Parathyroid adenoma (tissue), 2 donors: ENCODE results near the gene TGM2.

ENCODE experiments used
- H2AFZ ChIP-seq: fragments of 300-600 bp; sonication (generic); one replicate; pipeline ENCODE4 v1.7.0; 2017; ENCODE audit warnings: antibody characterized with exemption, mild to moderate bottlenecking
- H3K27ac ChIP-seq: fragments of 300-600 bp; sonication (generic); one replicate; pipeline ENCODE4 v1.7.0; 2017
- H3K27me3 ChIP-seq: fragments of 300-600 bp; sonication (generic); one replicate; pipeline ENCODE4 v1.7.0; 2017; ENCODE audit warnings: low read length; ENCODE audit not compliant: control insufficient read depth, insufficient read depth
- H3K36me3 ChIP-seq: fragments of 300-600 bp; sonication (generic); one replicate; pipeline ENCODE4 v1.7.0; 2017; ENCODE audit warnings: low read length; ENCODE audit not compliant: control insufficient read depth, insufficient read depth
- H3K4me1 ChIP-seq: fragments of 300-600 bp; sonication (generic); one replicate; pipeline ENCODE4 v1.7.0; 2017; ENCODE audit warnings: control low read depth
- H3K4me2 ChIP-seq: fragments of 300-600 bp; sonication (generic); one replicate; pipeline ENCODE4 v1.7.0; 2017; ENCODE audit warnings: low read length
- H3K4me3 ChIP-seq: fragments of 300-600 bp; sonication (generic); one replicate; pipeline ENCODE4 v1.7.0; 2017; ENCODE audit warnings: low read depth, low read length
- H3K79me2 ChIP-seq: fragments of 300-600 bp; sonication (generic); one replicate; pipeline ENCODE4 v1.7.0; 2017; ENCODE audit warnings: control low read depth
- H3K9ac ChIP-seq: fragments of 300-600 bp; sonication (generic); one replicate; pipeline ENCODE4 v1.7.0; 2017; ENCODE audit warnings: mild to moderate bottlenecking
- H3K9me3 ChIP-seq: fragments of 300-600 bp; sonication (generic); one replicate; pipeline ENCODE4 v1.7.0; 2017; ENCODE audit warnings: low read length; ENCODE audit not compliant: control insufficient read depth
- CTCF ChIP-seq: fragments of 300-600 bp; sonication (generic); IDR thresholded peaks from one replicate; pipeline ENCODE4 v1.7.0; 2017; ENCODE audit warnings: antibody characterized with exemption, mild to moderate bottlenecking
- donor health status: primary hyperparathyroidism.

Gene TGM2

GRCh38 chr20:38083338-38084048 lies 81.6 kb downstream of the TGM2 start:
- no peak overlapping the region for H3K9ac ChIP-seq

GRCh38 chr20:38082894-38083293 lies 82.2 kb downstream of the TGM2 start:
- H3K79me2 ChIP-seq: peaks cover 19% of the 10 kb centered on the region
- H2AFZ ChIP-seq: no peak overlapping the region
- no peak overlapping the region for H3K4me2 ChIP-seq
- H3K36me3 ChIP-seq: no peaks in the 10 kb centered on the region
- H3K9me3 ChIP-seq: no peaks in the 10 kb centered on the region
- no peak for TF ChIP-seq CTCF
- peaks cover 13% of the 10 kb centered on the region for H3K4me1 ChIP-seq
- no peak overlapping the region for H3K9ac ChIP-seq
- no peak overlapping the region for H3K27ac ChIP-seq
- no peak overlapping the region for H3K4me3 ChIP-seq
- H3K27me3 ChIP-seq: no peaks in the 10 kb centered on the region

More at GRCh38 chr20:38083338-38084048, 81.6 kb downstream of the TGM2 start:
- H3K4me3 ChIP-seq: no peak overlapping the region
- TF ChIP-seq CTCF: no peak
- H3K36me3 ChIP-seq: no peaks in the 10 kb centered on the region
- no peak overlapping the region for H3K4me2 ChIP-seq
- no peaks in the 10 kb centered on the region for H3K9me3 ChIP-seq
- H3K27me3 ChIP-seq: no peaks in the 10 kb centered on the region
- H3K4me1 ChIP-seq: peaks cover 13% of the 10 kb centered on the region
- peak overlapping the region; percentile 79 for H3K27ac ChIP-seq
- no peak overlapping the region for H2AFZ ChIP-seq
- H3K79me2 ChIP-seq: peaks cover 19% of the 10 kb centered on the region

- Histone ChIP-seq H3K4me1 (peaks cover 13% of the 10 kb centered on the region), H3K27ac (no peak overlapping the region), H3K27me3 (no peaks in the 10 kb centered on the region)
These were observed 83.5 kb downstream of the TGM2 start for GRCh38 chr20:38081575-38081974.

GRCh38 chr20:38079353-38079752 lies 85.7 kb downstream of the TGM2 start:
- no peak overlapping the region for H2AFZ ChIP-seq

More at GRCh38 chr20:38081575-38081974, 83.5 kb downstream of the TGM2 start:
- Histone ChIP-seq H3K4me2 (no peak overlapping the region), H3K79me2 (peaks cover 27% of the 10 kb centered on the region), H3K36me3 (no peaks in the 10 kb centered on the region), H3K4me3 (no peak overlapping the region), H3K9me3 (no peaks in the 10 kb centered on the region), H3K9ac (no peak overlapping the region), H2AFZ (no peak overlapping the region)
- no peak for TF ChIP-seq CTCF

More at GRCh38 chr20:38079353-38079752, 85.7 kb downstream of the TGM2 start:
- H3K79me2 ChIP-seq: peaks cover 27% of the 10 kb centered on the region
- H3K9ac ChIP-seq: no peak overlapping the region
- H3K27ac ChIP-seq: no peak overlapping the region
- H3K4me2 ChIP-seq: no peak overlapping the region
- H3K4me3 ChIP-seq: no peak overlapping the region
- no peaks in the 10 kb centered on the region for H3K9me3 ChIP-seq
- H3K27me3 ChIP-seq: no peaks in the 10 kb centered on the region
- TF ChIP-seq CTCF: no peak
- no peaks in the 10 kb centered on the region for H3K36me3 ChIP-seq
- H3K4me1 ChIP-seq: peaks cover 18% of the 10 kb centered on the region
